Measurements from ENCODE around the gene PPFIBP2.

DNA sequence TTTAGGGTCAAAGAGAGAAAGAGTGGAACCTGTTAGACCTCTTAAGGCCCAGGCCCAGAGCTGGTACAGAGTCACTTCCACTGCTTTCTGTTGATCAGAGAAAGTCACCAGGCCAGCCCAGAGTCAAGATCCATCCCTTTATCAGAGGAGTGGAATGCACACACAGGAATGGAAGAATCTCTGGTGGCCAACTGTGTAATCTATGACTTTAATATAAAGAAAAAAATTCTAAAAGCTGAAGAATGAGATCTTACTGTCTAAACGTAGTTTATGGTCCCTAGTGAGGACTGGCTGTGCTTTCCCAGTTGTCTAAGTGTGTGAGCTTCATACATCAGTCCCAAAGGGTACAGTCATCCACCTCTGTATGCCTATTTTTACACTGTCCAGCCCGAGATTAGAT lies 51.0 kb downstream of the PPFIBP2 start:
- TF ChIP-seq, protein P1, sequence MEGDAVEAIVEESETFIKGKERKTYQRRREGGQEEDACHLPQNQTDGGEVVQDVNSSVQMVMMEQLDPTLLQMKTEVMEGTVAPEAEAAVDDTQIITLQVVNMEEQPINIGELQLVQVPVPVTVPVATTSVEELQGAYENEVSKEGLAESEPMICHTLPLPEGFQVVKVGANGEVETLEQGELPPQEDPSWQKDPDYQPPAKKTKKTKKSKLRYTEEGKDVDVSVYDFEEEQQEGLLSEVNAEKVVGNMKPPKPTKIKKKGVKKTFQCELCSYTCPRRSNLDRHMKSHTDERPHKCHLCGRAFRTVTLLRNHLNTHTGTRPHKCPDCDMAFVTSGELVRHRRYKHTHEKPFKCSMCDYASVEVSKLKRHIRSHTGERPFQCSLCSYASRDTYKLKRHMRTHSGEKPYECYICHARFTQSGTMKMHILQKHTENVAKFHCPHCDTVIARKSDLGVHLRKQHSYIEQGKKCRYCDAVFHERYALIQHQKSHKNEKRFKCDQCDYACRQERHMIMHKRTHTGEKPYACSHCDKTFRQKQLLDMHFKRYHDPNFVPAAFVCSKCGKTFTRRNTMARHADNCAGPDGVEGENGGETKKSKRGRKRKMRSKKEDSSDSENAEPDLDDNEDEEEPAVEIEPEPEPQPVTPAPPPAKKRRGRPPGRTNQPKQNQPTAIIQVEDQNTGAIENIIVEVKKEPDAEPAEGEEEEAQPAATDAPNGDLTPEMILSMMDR (IDR thresholded peaks at IDR 0.05 in 8 of 11, conservative IDR thresholded peaks at IDR 0.05 in 3 of 11), result no peak
- TF ChIP-seq POLR2A (IDR thresholded peaks at IDR 0.05), result no peak
